Right lobe of liver (tissue), 6 donors: ENCODE data around the gene CACNA2D3. TPM values are rescaled to one million over a fixed set of nuclear protein-coding genes. Genes with fewer than 3 reads are reported as not detected.

Source experiments
- ATAC-seq, 4 donors: fragments of 200-7000 bp; cut with Tn5 transposase; one replicate each; pipeline ENCODE4 v1.9.1; 2020; ENCODE audit warnings: mild to moderate bottlenecking in 4 of 4, moderate library complexity in 4 of 4
- DNase-seq, 3 donors: peaks; one replicate each; pipeline ENCODE4 v3.0.0-alpha.2; 2020
- H3K27ac ChIP-seq, 3 donors: fragments of 200-600 bp; one replicate each; pipeline ENCODE4 v1.8.0; 2022
- H3K27me3 ChIP-seq, 2 donors: fragments of 200-600 bp; one replicate each; pipeline ENCODE4 v1.8.0; 2022
- H3K36me3 ChIP-seq, 4 donors: fragments of 200-600 bp; sonication (generic) in 1 of 4; one replicate each; pipeline versions ENCODE4 v1.5.1 to v1.8.0; 2017 to 2022; ENCODE audit warnings: control low read depth in 1 of 4
- H3K4me1 ChIP-seq, 4 donors: fragments of 200-600 bp; sonication (generic) in 1 of 4; one replicate each; pipeline versions ENCODE4 v1.5.1 to v1.8.0; 2017 to 2022; ENCODE audit warnings: control low read depth in 1 of 4
- H3K4me3 ChIP-seq, 3 donors: fragments of 200-600 bp; one replicate each; pipeline ENCODE4 v1.8.0; 2022
- H3K9me3 ChIP-seq, 4 donors: fragments of 200-600 bp; sonication (generic) in 1 of 4; one replicate each; pipeline versions ENCODE4 v1.5.1 to v1.8.0; 2017 to 2022; ENCODE audit warnings: control low read depth in 1 of 4
- POLR2A ChIP-seq: fragments of 450-650 bp; IDR thresholded peaks from one replicate; pipeline ENCODE4 v1.6.1; 2017; ENCODE audit warnings: antibody characterized with exemption, mild to moderate bottlenecking
- WGBS: methylation state at CpG from one replicate; pipeline ENCODE4 v1.1.6; 2018; ENCODE audit warnings: low coverage, low lambda C conversion rate; ENCODE audit not compliant: insufficient coverage; ENCODE audit errors: missing lambda C conversion rate; 5-methylcytosine and 5-hydroxymethylcytosine counted together
- intact Hi-C, 2 donors: fragments of 100-400 bp; cut with DNase I; formaldehyde crosslinking; loops; one replicate each; pipeline versions ENCODE4 v1.11.2 to v1.14.1; 2022
- total RNA-seq, 6 experiments: library from RNA; depleted of rRNA in 2 of 6; stranded (reverse); fragments of >200 nt in 2 of 6; fragmentation: NEBNext Ultra II Directional in 3 of 6; extraction: Animal tissue kit (Norgen Biotek cat#: 25700) in 3 of 6; gene quantifications; one replicate each; pipeline versions ENCODE4 v1.1.0 to v1.2.4, GENCODE V29; 2016 to 2023
- TF ChIP-seq, protein P1 (sequence below), 4 donors: fragments of 200-600 bp in 3 of 4; fragments of 450-650 bp in 1 of 4; IDR thresholded peaks; one replicate each; pipeline versions ENCODE4 v1.5.1 to v1.8.0; 2016 to 2022; ENCODE audit warnings: antibody characterized with exemption in 4 of 4, mild to moderate bottlenecking in 2 of 4
- donor health status: DM: no; HTN: yes; CAD: no.
- donor health status: DM: no; HTN: no; CAD: no.
- donor health status: DM: no; HTN: no; CAD: no.
- donor health status: DM: no; HTN: yes; CAD: no.
- donor health status: DM: no; HTN: yes; CAD: no.

Gene CACNA2D3
- total RNA-seq, 6 experiments from 2014 or later, result 0.28 to 0.87 TPM; not detected in 4

DNA sequence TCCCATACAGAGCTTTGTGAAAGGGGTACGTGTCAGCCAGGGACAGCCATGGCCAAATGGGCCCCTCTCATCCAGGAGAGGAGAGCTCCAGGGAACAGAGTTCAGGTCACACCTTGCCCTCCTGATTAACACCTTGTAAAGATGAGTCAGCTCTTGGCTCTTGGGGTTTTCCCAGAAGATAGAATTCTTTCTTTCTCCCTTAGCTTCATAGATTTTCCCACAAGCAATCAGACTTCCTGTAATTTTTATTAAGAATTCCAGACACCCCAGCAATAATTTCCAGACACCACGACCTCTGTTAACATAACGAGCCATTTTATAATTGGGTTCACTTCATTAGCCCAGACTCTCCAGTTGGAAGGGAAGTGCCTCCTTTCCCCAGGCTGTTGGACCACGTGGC, 719.1 kb downstream of the CACNA2D3 start:
- Histone ChIP-seq H3K36me3 (no peaks in the 10 kb centered on the region), H3K27ac (no peak overlapping the region), H3K27me3 (no peaks in the 10 kb centered on the region), H3K9me3 (no peaks in the 10 kb centered on the region), H3K4me1 (no peaks in the 10 kb centered on the region), H3K4me3 (no peak overlapping the region)
- TF ChIP-seq, protein P1, sequence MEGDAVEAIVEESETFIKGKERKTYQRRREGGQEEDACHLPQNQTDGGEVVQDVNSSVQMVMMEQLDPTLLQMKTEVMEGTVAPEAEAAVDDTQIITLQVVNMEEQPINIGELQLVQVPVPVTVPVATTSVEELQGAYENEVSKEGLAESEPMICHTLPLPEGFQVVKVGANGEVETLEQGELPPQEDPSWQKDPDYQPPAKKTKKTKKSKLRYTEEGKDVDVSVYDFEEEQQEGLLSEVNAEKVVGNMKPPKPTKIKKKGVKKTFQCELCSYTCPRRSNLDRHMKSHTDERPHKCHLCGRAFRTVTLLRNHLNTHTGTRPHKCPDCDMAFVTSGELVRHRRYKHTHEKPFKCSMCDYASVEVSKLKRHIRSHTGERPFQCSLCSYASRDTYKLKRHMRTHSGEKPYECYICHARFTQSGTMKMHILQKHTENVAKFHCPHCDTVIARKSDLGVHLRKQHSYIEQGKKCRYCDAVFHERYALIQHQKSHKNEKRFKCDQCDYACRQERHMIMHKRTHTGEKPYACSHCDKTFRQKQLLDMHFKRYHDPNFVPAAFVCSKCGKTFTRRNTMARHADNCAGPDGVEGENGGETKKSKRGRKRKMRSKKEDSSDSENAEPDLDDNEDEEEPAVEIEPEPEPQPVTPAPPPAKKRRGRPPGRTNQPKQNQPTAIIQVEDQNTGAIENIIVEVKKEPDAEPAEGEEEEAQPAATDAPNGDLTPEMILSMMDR (IDR thresholded peaks at IDR 0.05), result no peak
- no peak for TF ChIP-seq POLR2A
- ATAC-seq, result no peak
- no peak for DNase-seq
- 63% methylated on average over 4 of the region's 4 CpGs for WGBS
- intact Hi-C loops, result no loop called here

DNA sequence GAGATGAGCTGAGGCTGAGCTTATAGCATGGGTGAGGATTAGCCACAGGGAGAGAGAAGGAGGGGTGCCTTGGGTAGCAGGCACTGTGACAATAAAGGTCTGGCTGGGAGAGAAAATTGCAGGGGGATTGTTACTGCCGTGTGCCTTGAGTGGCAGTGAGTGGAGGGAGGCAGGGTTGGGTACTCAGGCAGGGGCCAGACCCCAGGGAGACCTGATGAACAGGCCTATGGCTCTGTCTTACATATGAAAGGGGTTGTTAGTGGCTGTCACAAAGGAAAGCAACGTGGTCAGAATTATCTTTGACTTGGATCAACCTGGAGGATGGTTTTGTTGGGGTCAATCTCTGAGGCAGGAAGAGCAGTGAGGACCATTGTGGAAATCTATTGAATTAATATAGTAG, 721.0 kb downstream of the CACNA2D3 start:
- 29% methylated on average over 2 of the region's 2 CpGs for WGBS
- H3K9me3 ChIP-seq, result no peaks in the 10 kb centered on the region
- ATAC-seq (no peak), DNase-seq (no peak)
- intact Hi-C loops, result no loop called here
- H3K27me3 ChIP-seq, result no peaks in the 10 kb centered on the region
- TF ChIP-seq POLR2A, result no peak
- TF ChIP-seq, protein P1 (IDR thresholded peaks at IDR 0.05), result no peak
- no peak overlapping the region for H3K27ac ChIP-seq
- H3K4me1 ChIP-seq, result no peaks in the 10 kb centered on the region
- H3K36me3 ChIP-seq, result no peaks in the 10 kb centered on the region
- H3K4me3 ChIP-seq, result no peak overlapping the region

DNA sequence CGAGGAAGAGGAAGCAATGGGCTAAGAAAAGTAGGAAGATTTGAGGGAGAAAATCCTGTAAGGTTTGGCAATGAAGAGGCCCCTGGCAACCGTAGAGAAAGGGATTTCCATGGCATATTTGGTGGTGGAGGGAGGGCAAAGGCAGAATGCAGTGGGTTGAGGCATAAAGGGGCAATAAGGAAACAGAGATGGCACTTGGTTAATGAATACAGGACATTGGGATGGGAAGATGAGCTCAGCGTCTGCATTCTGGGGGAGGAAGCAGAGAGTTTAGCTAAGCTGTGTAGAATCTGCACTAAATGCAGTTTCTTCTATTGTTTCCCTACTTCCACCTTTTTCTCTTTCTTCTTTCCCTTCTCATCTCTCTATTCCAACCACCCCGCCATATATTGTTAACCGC, 721.9 kb downstream of the CACNA2D3 start:
- Histone ChIP-seq H3K27ac (no peak overlapping the region), H3K4me1 (no peaks in the 10 kb centered on the region), H3K4me3 (no peak overlapping the region), H3K9me3 (no peaks in the 10 kb centered on the region), H3K27me3 (no peaks in the 10 kb centered on the region), H3K36me3 (no peaks in the 10 kb centered on the region)
- TF ChIP-seq, protein P1 (IDR thresholded peaks at IDR 0.05), result no peak
- no peak for DNase-seq
- intact Hi-C loops, result no loop called here
- 63% methylated on average over 5 of the region's 5 CpGs for WGBS
- no peak for ATAC-seq

DNA sequence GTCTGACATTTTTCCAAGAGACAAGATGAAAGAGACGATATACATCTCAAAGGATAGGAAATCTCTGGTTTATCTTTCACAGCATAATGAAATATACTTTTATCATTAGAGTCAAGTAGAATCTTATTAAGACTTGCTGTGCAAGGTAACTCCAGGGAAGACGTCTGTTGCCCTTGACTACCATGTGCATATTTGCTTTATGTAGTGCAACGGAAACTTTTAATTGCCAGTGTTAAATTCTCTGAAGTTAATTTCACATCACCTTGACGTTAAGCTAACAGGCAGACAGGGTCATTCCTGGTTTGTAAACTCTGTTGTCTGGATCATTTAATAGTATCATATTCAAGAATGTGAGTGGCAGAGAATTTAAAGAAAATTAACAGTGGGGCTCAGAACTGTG, 722.7 kb downstream of the CACNA2D3 start:
- H3K36me3 ChIP-seq, result no peaks in the 10 kb centered on the region
- DNase-seq, result no peak
- H3K27ac ChIP-seq, result no peak overlapping the region
- no peak overlapping the region for H3K4me3 ChIP-seq
- no peaks in the 10 kb centered on the region for H3K27me3 ChIP-seq
- 51% methylated on average over 4 of the region's 4 CpGs for WGBS
- H3K9me3 ChIP-seq, result no peaks in the 10 kb centered on the region
- intact Hi-C loops, result no loop called here
- TF ChIP-seq, protein P1 (IDR thresholded peaks at IDR 0.05), result no peak
- no peak for TF ChIP-seq POLR2A
- no peak for ATAC-seq
- H3K4me1 ChIP-seq, result no peaks in the 10 kb centered on the region

DNA sequence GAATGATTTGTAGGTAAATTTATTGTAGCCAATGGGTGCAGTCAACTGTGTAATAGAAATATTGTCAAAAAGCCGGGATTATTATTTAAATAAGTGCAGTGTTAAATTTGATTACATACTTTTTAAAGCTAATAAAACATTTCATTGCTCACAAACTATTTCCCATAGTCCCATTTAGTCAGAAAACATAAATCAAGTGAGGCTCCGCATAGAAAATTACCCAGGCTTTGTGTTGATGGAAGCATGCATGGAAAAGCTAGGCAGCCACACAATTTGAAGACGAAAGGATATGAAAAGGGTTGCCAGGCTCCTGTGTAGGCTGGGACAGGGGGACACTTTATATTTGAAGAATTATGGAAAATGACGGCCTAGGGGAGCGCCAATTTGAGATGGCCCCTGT, 723.2 kb downstream of the CACNA2D3 start:
- H3K27ac ChIP-seq, result no peak overlapping the region
- WGBS, result 70% methylated on average over 5 of the region's 5 CpGs

More for the DNA sequence above, 723.2 kb downstream of the CACNA2D3 start:
- H3K4me3 ChIP-seq, result no peak overlapping the region
- H3K36me3 ChIP-seq, result no peaks in the 10 kb centered on the region
- TF ChIP-seq, protein P1 (IDR thresholded peaks at IDR 0.05), result no peak
- TF ChIP-seq POLR2A, result no peak
- H3K4me1 ChIP-seq, result no peaks in the 10 kb centered on the region
- H3K9me3 ChIP-seq, result no peaks in the 10 kb centered on the region
- intact Hi-C loops, result no loop called here
- H3K27me3 ChIP-seq, result no peaks in the 10 kb centered on the region
- ATAC-seq (no peak), DNase-seq (no peak)
